Karpas-422 (cell line): ENCODE data around the gene STXBP1. TPM values are rescaled to one million over a fixed set of nuclear protein-coding genes. Genes with fewer than 3 reads are reported as not detected.

Experiments
- DNase-seq: peaks from one replicate; pipeline ENCODE4 v3.0.0-alpha.2; 2015
- H2AFZ ChIP-seq: fragments of 200-600 bp; sonication (generic); 2 replicates; pipeline ENCODE4 v1.6.1; 2014; ENCODE audit warnings: antibody characterized with exemption, low read length, mixed read lengths
- H3K27ac ChIP-seq: fragments of 200-600 bp; sonication (generic); 2 replicates; pipeline ENCODE4 v1.5.1; 2014; ENCODE audit warnings: mild to moderate bottlenecking, low read length, moderate library complexity
- H3K27me3 ChIP-seq: fragments of 200-600 bp; sonication (generic); 2 replicates; pipeline ENCODE4 v1.6.1; 2014; ENCODE audit warnings: low read length, mixed read lengths
- H3K36me3 ChIP-seq: fragments of 200-600 bp; sonication (generic); 2 replicates; pipeline ENCODE4 v1.6.1; 2014; ENCODE audit warnings: low read length, mixed read lengths; ENCODE audit not compliant: insufficient read depth
- H3K4me1 ChIP-seq: fragments of 200-600 bp; sonication (generic); 2 replicates; pipeline ENCODE4 v1.6.1; 2014; ENCODE audit warnings: mild to moderate bottlenecking, low read length, mixed read lengths
- H3K4me2 ChIP-seq: fragments of 200-600 bp; sonication (generic); 2 replicates; pipeline ENCODE4 v1.6.1; 2014; ENCODE audit warnings: low read length, low read depth, mild to moderate bottlenecking; ENCODE audit not compliant: poor library complexity, severe bottlenecking
- H3K4me3 ChIP-seq: fragments of 200-600 bp; sonication (generic); 2 replicates; pipeline ENCODE4 v1.5.1; 2014; ENCODE audit warnings: mild to moderate bottlenecking, antibody characterized with exemption, low read length, mixed read lengths
- H3K79me2 ChIP-seq: fragments of 200-600 bp; sonication (generic); 2 replicates; pipeline ENCODE4 v1.6.1; 2014; ENCODE audit warnings: mild to moderate bottlenecking, low read length, mixed read lengths
- H3K9ac ChIP-seq: fragments of 200-600 bp; sonication (generic); 2 replicates; pipeline ENCODE4 v1.6.0; 2014; ENCODE audit warnings: low read length
- H3K9me2 ChIP-seq: fragments of 200-600 bp; sonication (generic), shearing (Covaris generic); replicated peaks from 2 replicates; pipeline ENCODE4 v1.6.0; 2014; ENCODE audit warnings: mild to moderate bottlenecking, low read length, moderate library complexity; ENCODE audit not compliant: insufficient read depth
- H3K9me3 ChIP-seq: fragments of 300-700, 200-600 bp; sonication (generic); 2 replicates; pipeline ENCODE4 v1.6.1; 2014; ENCODE audit warnings: low read length, mixed read lengths
- H4K20me1 ChIP-seq: fragments of 200-600 bp; sonication (generic); 2 replicates; pipeline ENCODE4 v1.6.1; 2014; ENCODE audit warnings: mild to moderate bottlenecking, antibody characterized with exemption, low read length, low read depth; ENCODE audit not compliant: insufficient read depth
- total RNA-seq: library from RNA; depleted of rRNA; stranded (reverse); fragments of >200 nt; shearing (Covaris generic); gene quantifications from 2 replicates; pipeline ENCODE4 v1.2.3, GENCODE V29; 2014; ENCODE audit warnings: low replicate concordance

STXBP1 gene
- total RNA-seq, 1 experiment from 2014 or later, result 3.1 TPM

- Histone ChIP-seq H3K4me2 (peak overlapping the region; percentile 95), H4K20me1 (no peaks in the 10 kb centered on the region), H3K9me3 (no peaks in the 10 kb centered on the region), H3K4me3 (peak overlapping the region; percentile 86; the same call in 1 of the 2 replicates), H3K27ac (no peak overlapping the region), H2AFZ (no peak overlapping the region), H3K27me3 (no peaks in the 10 kb centered on the region), H3K36me3 (no peaks in the 10 kb centered on the region), H3K9ac (peak overlapping the region; percentile 86), H3K4me1 (peaks cover 14% of the 10 kb centered on the region), H3K79me2 (no peaks in the 10 kb centered on the region), H3K9me2 (no peaks in the 10 kb centered on the region)
- DNase-seq, result no peak
Observed at GRCh38 chr9:127734247-127734746, 122.2 kb downstream of the STXBP1 start.

- Histone ChIP-seq H3K4me2 (peak within 1 kb of the TSS; percentile 95), H3K27ac (peak within 1 kb of the TSS; percentile 51), H3K9ac (peak within 1 kb of the TSS; percentile 86), H3K4me1 (peaks cover 14% of the 10 kb centered on the region), H4K20me1 (no peaks in the 10 kb centered on the region), H3K27me3 (no peaks in the 10 kb centered on the region), H3K9me3 (no peaks in the 10 kb centered on the region), H3K36me3 (no peaks in the 10 kb centered on the region), H3K9me2 (no peaks in the 10 kb centered on the region), H2AFZ (peak within 1 kb of the TSS; percentile 97; the same call in 1 of the 2 replicates), H3K4me3 (peak within 1 kb of the TSS; percentile 86), H3K79me2 (no peaks in the 10 kb centered on the region)
- peak; percentile 99 for DNase-seq
Observed at GRCh38 chr9:127734747-127735529, 122.9 kb downstream of the STXBP1 start, which contains the start of gene TOR2A. TSS of gene TOR2A (minus strand) at chr9:127735294. CDS start at chr9:127735270, 24 bp downstream.

DNA sequence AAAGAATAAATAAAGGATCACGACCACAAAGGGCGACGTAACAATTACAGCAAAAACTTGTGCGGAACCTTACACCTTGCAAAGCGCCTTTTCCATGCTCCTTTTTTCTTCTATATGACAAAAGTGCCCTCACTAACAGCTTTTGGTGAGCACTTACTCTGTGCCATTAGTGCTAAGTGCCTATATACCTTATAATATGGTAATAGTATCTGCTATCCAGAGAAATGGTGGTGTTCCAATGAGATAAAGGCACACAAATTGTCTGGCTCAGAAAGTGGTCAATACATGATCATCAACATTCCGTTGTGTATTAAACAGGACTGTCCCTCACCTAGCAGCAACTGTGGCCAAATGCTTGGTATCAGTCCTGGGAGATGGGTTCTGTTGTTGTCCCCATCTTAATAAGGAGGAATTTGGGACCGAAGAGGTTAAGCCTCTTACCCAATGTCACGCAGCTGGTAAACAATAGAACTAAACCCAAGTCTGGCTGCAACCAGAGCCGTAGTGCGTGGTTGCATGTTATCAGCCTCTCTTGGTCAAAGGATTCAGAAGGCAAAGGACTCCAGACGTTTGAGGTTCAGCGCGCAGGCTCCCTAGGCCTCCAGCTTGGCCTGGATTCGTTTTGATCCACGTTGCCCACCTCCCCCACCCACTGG, 123.6 kb downstream of the STXBP1 start:
- no peaks in the 10 kb centered on the region for H3K27me3 ChIP-seq
- H3K9me2 ChIP-seq, result no peaks in the 10 kb centered on the region
- no peak overlapping the region for H3K9ac ChIP-seq
- no peaks in the 10 kb centered on the region for H3K79me2 ChIP-seq
- H3K4me3 ChIP-seq, result peak overlapping the region; percentile 7; the same call in 1 of the 2 replicates
- H3K9me3 ChIP-seq, result no peaks in the 10 kb centered on the region
- H4K20me1 ChIP-seq, result no peaks in the 10 kb centered on the region
- peak overlapping the region; percentile 95 for H3K4me2 ChIP-seq
- no peak overlapping the region for H2AFZ ChIP-seq
- peaks cover 14% of the 10 kb centered on the region for H3K4me1 ChIP-seq
- DNase-seq, result no peak
- no peaks in the 10 kb centered on the region for H3K36me3 ChIP-seq
- H3K27ac ChIP-seq, result no peak overlapping the region

DNA sequence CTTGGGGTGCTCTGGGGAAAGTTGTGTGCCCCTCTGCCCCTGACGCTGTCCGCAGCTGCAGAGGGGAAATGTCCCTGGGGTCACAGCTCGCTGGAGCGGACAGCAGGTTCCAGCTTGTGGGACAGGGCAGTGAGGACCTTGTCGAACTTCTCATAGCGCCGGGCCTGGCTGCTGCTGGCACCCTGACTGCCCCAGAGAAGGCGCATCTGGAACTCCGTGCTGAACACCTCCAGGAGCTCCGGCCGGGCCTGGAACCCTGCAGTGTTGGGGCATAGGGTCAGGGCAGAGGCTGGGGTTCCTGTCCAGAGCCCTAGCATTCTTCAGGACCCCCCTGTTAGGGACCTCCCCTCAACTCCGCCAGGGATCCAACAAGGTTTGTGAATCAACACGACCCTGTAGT, 126.6 kb downstream of the STXBP1 start:
- Histone ChIP-seq H3K4me3 (no peak overlapping the region), H3K9me2 (no peaks in the 10 kb centered on the region), H3K4me1 (peaks cover 14% of the 10 kb centered on the region), H4K20me1 (no peaks in the 10 kb centered on the region), H3K79me2 (no peaks in the 10 kb centered on the region), H3K9ac (no peak overlapping the region), H3K36me3 (no peaks in the 10 kb centered on the region), H3K4me2 (no peak overlapping the region), H2AFZ (no peak overlapping the region), H3K27me3 (no peaks in the 10 kb centered on the region), H3K9me3 (no peaks in the 10 kb centered on the region), H3K27ac (no peak overlapping the region)
- no peak for DNase-seq

GRCh38 chr9:127739614-127740330, 127.7 kb downstream of the STXBP1 start:
- Histone ChIP-seq H3K9me2 (no peaks in the 10 kb centered on the region), H3K4me1 (peaks cover 6% of the 10 kb centered on the region), H3K27ac (no peak overlapping the region), H3K9me3 (no peaks in the 10 kb centered on the region), H2AFZ (no peak overlapping the region), H3K36me3 (no peaks in the 10 kb centered on the region), H3K4me3 (no peak overlapping the region), H4K20me1 (no peaks in the 10 kb centered on the region), H3K27me3 (no peaks in the 10 kb centered on the region), H3K4me2 (no peak overlapping the region), H3K79me2 (no peaks in the 10 kb centered on the region), H3K9ac (no peak overlapping the region)
- no peak for DNase-seq

- DNase-seq, result no peak
- H3K4me1 ChIP-seq, result no peaks in the 10 kb centered on the region
- H3K4me2 ChIP-seq, result no peak overlapping the region
- H3K9ac ChIP-seq, result no peak overlapping the region
- no peaks in the 10 kb centered on the region for H4K20me1 ChIP-seq
- H3K27me3 ChIP-seq, result no peaks in the 10 kb centered on the region
- no peaks in the 10 kb centered on the region for H3K79me2 ChIP-seq
- H2AFZ ChIP-seq, result no peak overlapping the region
- no peaks in the 10 kb centered on the region for H3K9me3 ChIP-seq
- H3K9me2 ChIP-seq, result no peaks in the 10 kb centered on the region
- H3K4me3 ChIP-seq, result no peak overlapping the region
- H3K36me3 ChIP-seq, result no peaks in the 10 kb centered on the region
- no peak overlapping the region for H3K27ac ChIP-seq
Observed at GRCh38 chr9:127741831-127742434, 129.9 kb downstream of the STXBP1 start.
